ENCODE measurements around the gene EPHA2.

Gene EPHA2

GRCh38 chr1:16075337-16076030 lies 80.4 kb downstream of the EPHA2 start:
- no peak for TF ChIP-seq CTCF (IDR thresholded peaks at IDR 0.05; ENCODE audit: low read depth, low read length)
- DNase-seq (ENCODE audit: extremely low read depth, low read depth) = no peak
